SJCRH30 (cell line): ENCODE measurements around the gene LPGAT1. TPM values are rescaled to one million over a fixed set of nuclear protein-coding genes. Genes with fewer than 3 reads are reported as not detected.
"Not testable (repeated sequence)": the region's sequence is repeated elsewhere in the genome, so short reads cannot be mapped to it uniquely, and the experiment has no call there.

Source experiments
- DNase-seq, 2 experiments: peaks; one replicate each; pipeline ENCODE4 v3.0.0-alpha.2; 2015 to 2020
- H3K27ac ChIP-seq: fragments of 250-450 bp; sonication (Bioruptor Pico); 2 replicates; pipeline ENCODE4 v1.5.1; 2020; ENCODE audit warnings: mild to moderate bottlenecking, moderate library complexity
- H3K27me3 ChIP-seq: fragments of 250-450 bp; sonication (Bioruptor Pico); 2 replicates; pipeline ENCODE4 v1.5.1; 2020; ENCODE audit warnings: mild to moderate bottlenecking, moderate library complexity
- H3K36me3 ChIP-seq: fragments of 250-450 bp; sonication (Bioruptor Pico); 2 replicates; pipeline ENCODE4 v1.5.1; 2020; ENCODE audit warnings: mild to moderate bottlenecking, moderate library complexity
- H3K4me1 ChIP-seq: fragments of 250-450 bp; sonication (Bioruptor Pico); 2 replicates; pipeline ENCODE4 v1.5.1; 2020; ENCODE audit warnings: mild to moderate bottlenecking, moderate library complexity
- H3K4me3 ChIP-seq: fragments of 250-450 bp; sonication (Bioruptor Pico); 2 replicates; pipeline ENCODE4 v1.5.1; 2020; ENCODE audit warnings: mild to moderate bottlenecking, moderate library complexity
- H3K9me3 ChIP-seq: fragments of 250-450 bp; sonication (Bioruptor Pico); replicated peaks from 2 replicates; pipeline ENCODE4 v1.5.1; 2020; ENCODE audit warnings: mild to moderate bottlenecking, moderate library complexity
- total RNA-seq: library from RNA; depleted of rRNA; stranded (reverse); fragments of >200 nt; shearing (Covaris generic); gene quantifications from 2 replicates; pipeline ENCODE4 v1.2.3, GENCODE V29; 2014; rRNA removed

Gene LPGAT1
- total RNA-seq, 1 experiment from 2014 or later, result 70.0 TPM

GRCh38 chr1:211701733-211702132, 128.8 kb downstream of the LPGAT1 start:
- H3K27ac ChIP-seq, result no peak overlapping the region
- no peak overlapping the region for H3K4me3 ChIP-seq
- no peak for DNase-seq
- peaks cover 55% of the 10 kb centered on the region for H3K4me1 ChIP-seq
- H3K27me3 ChIP-seq, result no peaks in the 10 kb centered on the region
- no peaks in the 10 kb centered on the region for H3K9me3 ChIP-seq
- H3K36me3 ChIP-seq, result no peaks in the 10 kb centered on the region

- no peak for DNase-seq
- Histone ChIP-seq H3K36me3 (no peaks in the 10 kb centered on the region), H3K4me1 (peaks cover 40% of the 10 kb centered on the region), H3K9me3 (no peaks in the 10 kb centered on the region), H3K27ac (no peak overlapping the region), H3K27me3 (no peaks in the 10 kb centered on the region), H3K4me3 (no peak overlapping the region)
Observed at GRCh38 chr1:211699059-211699458, 131.5 kb downstream of the LPGAT1 start.

DNA sequence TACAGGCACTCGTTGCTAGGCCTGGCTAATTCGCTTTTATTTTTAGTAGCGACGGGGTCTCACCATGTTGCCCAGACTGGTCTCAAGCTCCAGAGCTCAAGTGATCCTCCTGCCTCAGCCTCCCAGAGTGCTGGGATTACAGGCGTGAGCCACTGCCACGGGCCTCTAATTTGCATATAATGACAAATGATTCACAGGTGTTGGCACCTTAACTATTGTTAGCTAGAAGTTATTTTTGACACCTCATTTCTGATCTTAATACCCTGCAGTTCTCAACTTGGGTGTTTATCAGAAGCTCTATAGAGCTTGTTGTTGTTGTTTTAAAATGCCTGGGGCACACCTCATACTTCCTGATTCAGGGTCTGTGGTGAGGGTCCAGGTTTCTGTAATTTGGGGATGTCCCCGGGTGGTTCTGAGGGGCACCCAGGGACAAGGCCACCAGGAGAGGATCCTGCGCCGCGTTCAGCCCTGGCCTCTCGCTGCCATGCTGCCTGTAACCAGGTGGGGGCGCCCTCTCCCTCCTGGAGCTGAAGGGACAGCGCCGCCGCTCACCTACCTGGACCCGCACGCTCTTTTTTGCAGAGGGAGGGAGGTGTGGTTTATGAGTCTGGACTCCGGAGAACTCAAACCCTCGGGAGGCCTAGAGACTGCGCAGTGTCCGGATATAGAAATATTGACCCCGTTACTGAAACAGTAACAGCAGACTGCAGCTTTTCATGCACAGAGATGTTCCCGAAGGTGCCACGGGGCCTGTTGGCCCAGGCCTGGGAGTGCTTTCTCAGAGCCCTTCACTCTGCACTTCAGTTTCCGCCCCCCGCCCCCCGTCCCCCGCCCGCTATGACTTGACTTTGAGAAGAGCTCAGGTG, 132.2 kb downstream of the LPGAT1 start:
- Histone ChIP-seq H3K9me3 (no peaks in the 10 kb centered on the region), H3K4me3 (no peak overlapping the region), H3K27ac (peak overlapping the region; percentile 17; the same call in 1 of the 2 replicates), H3K36me3 (no peaks in the 10 kb centered on the region), H3K27me3 (no peaks in the 10 kb centered on the region), H3K4me1 (peaks cover 33% of the 10 kb centered on the region)
- peak; percentile 52 to 66 for DNase-seq

- Histone ChIP-seq H3K36me3 (no peaks in the 10 kb centered on the region), H3K9me3 (no peaks in the 10 kb centered on the region), H3K4me1 (peaks cover 28% of the 10 kb centered on the region), H3K27ac (peak overlapping the region; percentile 77), H3K4me3 (no peak overlapping the region), H3K27me3 (no peaks in the 10 kb centered on the region)
- DNase-seq, result peak; percentile 98 to 99
Observed at GRCh38 chr1:211697356-211697755, 133.2 kb downstream of the LPGAT1 start.

- H3K4me3 ChIP-seq, result no peak overlapping the region
- H3K36me3 ChIP-seq, result no peaks in the 10 kb centered on the region
- H3K27ac ChIP-seq, result no peak overlapping the region
- peaks cover 28% of the 10 kb centered on the region for H3K4me1 ChIP-seq
- DNase-seq, result peak in 1 of 2 experiments; percentile 41
- H3K9me3 ChIP-seq, result no peaks in the 10 kb centered on the region
- no peaks in the 10 kb centered on the region for H3K27me3 ChIP-seq
Observed at GRCh38 chr1:211695135-211695816, 135.3 kb downstream of the LPGAT1 start.

GRCh38 chr1:211693911-211694310, 136.7 kb downstream of the LPGAT1 start:
- H3K4me3 ChIP-seq, H3K9me3 ChIP-seq, H3K27me3 ChIP-seq, DNase-seq, H3K27ac ChIP-seq, H3K36me3 ChIP-seq: not testable (repeated sequence)
- H3K4me1 ChIP-seq, result peaks cover 28% of the 10 kb centered on the region

Other genes with a start within 250 kb of the LPGAT1 start
- gene NEK2, start 155.1 kb downstream of the LPGAT1 start, total RNA-seq, result 59.4 and 63.3 TPM in 2 replicates
- 41.2 and 43.1 TPM in 2 replicates for gene INTS7, start 204.8 kb upstream of the LPGAT1 start, total RNA-seq
- 81.8 and 82.1 TPM in 2 replicates for gene DTL, start 205.0 kb upstream of the LPGAT1 start, total RNA-seq